Putamen (tissue), 1 donor: ENCODE results near the gene COL26A1.

Source experiments
- DNase-seq: peaks from one replicate; pipeline ENCODE4 v3.0.0-alpha.2; 2016; ENCODE audit warnings: low spot score

Gene COL26A1

DNA sequence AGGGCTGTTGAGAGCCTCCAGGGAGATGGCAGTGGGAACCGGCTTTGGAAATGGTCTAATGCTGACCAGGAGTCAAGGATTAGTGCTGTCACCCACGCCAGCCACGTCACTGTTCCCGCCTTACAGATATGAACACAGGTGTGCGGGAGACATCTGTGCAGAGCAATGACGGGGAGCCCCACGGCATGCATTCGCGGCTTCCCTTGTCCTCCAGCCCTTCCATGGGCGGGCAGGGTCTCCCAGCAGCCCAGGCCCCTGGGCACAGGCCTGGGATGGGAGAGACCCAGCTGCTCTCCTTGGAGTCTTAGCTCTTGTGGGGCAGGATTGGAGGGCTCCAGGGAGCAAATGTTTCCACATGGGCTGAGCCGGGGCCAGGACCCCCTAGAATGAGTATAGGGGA, 172.2 kb downstream of the COL26A1 start:
- DNase-seq: no peak

DNA sequence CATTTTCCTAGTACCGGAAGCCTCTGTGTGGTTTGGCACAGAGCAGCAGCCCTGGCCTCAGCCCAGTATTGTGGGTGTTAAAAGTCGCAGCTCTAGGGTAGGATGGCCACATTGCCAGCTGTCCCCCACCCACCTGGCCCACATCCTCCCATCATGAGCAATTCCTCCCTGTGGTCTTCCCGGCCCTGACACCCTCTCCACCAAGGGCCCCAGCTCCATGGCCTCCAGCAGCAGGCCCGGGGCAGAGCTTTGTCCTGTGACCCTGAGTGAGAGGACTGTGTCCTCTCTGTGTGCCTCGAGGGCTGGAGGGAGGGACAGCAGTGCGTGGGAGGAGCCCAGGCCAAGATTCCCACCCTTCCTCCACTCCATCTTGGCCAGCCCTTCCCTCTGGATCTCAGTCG, 172.7 kb downstream of the COL26A1 start:
- no peak for DNase-seq

DNA sequence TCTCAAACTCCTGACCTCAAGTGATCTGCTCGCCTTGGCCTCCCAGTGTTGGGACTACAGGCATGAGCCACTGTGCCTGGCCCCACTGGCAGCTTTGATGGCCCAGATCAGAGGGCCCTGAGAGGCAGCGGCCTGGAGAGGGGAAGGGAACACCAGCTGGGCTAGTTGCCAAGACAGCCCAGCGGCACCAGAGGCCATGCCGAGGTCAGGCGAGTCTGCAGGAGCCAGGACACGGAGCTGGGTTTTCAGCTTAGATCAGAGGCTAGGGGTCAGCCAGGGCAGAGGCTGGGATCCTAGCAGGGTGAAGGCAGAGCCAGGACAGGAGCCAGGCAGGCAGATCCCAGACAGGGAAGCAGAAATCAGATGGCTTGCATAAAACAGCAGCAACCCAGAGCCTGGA, 173.6 kb downstream of the COL26A1 start:
- DNase-seq: no peak

DNA sequence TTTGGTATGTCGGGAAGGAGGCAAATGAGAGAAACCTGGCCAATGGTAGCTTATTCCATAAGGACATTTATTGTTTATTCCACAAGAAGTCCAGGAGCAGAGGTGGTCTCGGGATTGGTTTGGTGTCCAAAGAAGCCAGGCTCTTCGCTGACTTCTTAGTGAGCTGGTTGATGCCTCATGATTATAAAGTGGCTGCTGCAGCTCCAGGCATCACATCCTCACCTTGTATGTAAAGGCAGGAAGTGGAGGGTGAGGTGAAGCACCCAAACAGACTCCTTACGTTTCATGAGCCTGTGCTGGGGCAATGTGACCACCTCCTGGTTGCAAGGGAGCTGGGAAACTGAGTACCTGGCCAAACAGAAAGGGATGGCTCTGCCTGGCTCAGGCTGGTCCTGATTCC, 174.0 kb downstream of the COL26A1 start:
- no peak for DNase-seq

DNA sequence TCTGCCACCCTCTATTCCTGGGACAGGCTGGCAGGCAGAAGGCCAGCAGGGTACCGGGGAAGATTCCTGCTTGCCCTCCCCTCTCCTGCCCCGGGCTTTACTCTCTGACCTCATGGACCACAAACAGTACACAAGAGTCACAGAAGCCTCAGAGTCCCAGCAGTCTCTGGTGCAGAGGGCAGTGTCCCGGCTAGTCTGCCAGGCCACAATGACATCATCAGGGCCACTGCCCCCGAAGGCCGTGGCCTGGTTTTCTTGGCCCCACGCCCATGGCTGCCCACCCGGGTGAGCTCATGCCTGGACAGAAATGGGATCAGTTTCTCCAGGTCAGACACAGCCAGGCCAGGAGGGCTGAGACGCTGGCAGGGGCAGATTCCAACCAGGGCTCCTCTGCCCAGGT, 174.5 kb downstream of the COL26A1 start:
- DNase-seq: no peak

DNA sequence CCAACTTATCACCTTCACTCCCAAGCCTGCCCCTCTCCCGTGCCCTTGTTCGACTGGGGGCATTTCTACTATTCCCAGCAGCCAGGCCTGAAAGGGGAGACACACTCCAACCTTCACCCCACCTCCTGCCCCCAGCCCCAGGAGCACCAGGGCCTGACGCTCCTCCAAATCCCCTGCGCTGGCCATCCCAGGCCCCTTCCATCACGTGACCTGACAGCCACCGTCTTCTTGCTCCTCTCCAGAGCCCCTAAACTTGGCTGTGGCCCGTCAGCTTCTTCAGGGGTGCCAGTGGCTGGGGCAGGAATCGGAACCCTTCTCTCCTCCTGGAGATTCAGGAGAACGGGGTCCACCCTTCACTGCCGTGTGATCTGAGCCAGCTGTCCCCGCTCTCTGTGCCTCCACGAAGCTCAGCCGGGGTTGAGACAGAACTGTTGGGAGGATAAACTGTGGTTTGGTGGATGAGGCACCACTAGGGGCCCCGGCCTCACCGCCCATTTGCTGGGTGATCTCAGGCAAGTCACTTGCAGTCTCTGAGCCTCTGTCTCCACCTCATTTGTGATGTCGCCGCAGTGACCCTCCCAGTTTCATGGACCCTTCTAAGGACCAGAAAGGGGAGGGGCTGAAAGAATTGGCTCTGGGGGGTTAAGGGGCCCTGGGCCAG, 175.4 kb downstream of the COL26A1 start:
- no peak for DNase-seq

DNA sequence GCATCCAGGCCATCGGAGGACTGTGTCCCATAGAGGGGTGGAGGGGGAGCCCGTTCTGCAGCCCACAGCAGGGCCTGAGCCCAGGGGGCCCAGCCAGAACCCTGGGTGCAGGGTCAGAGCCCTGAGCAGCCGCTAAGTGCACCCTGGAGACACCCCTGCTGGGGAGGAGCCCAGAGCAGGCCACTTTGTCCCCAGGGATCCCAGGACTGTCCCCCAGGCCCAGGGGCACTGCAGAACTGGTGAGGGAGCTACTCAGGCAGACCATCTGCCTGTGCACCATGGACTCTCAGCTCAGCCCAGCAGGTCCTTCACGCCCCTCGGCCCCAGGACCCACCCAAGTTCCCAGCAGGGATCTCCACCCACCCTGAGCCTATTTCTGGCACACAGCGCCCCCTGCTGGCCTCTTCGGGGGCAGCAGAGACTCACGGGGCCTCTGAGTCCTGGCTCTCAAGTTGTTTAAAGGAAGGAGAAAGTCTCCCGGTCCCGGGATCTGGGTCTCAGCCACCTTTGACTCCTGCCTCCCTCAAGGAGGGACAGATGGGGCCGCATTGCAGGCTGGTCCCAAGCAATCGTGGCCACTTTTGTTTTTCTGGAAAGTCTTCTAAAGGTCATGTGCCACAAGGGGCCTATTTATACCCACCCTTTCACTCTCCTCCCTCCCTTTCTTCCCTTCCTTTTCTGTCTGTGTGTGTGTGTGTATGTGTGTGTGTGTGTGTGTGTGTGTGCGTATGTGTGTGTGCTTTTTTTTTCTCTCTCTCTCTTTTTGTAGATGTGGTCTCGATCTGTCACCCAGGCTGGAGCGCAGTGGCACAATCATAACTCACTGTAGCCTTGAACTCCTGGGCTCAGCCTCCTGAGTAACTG, 176.2 kb downstream of the COL26A1 start:
- no peak for DNase-seq

DNA sequence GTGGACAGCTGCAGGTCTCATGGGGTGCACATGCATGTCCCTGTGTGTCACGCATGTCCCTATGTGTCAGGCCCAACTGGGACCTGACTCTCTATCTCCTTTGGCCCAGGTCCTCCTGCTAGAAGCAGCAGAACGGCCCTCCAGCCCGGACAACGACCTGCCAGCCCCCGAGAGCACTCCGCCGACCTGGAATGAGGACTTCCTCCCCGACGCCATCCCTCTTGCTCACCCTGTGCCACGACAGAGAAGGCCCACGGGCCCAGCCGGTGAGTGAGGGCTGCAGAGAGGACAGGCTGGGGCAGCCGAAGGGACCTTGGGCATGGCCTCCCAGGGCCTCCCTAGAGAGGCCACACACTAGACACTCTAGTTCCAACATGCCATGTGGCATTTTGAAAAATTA, 177.1 kb downstream of the COL26A1 start:
- no peak for DNase-seq

DNA sequence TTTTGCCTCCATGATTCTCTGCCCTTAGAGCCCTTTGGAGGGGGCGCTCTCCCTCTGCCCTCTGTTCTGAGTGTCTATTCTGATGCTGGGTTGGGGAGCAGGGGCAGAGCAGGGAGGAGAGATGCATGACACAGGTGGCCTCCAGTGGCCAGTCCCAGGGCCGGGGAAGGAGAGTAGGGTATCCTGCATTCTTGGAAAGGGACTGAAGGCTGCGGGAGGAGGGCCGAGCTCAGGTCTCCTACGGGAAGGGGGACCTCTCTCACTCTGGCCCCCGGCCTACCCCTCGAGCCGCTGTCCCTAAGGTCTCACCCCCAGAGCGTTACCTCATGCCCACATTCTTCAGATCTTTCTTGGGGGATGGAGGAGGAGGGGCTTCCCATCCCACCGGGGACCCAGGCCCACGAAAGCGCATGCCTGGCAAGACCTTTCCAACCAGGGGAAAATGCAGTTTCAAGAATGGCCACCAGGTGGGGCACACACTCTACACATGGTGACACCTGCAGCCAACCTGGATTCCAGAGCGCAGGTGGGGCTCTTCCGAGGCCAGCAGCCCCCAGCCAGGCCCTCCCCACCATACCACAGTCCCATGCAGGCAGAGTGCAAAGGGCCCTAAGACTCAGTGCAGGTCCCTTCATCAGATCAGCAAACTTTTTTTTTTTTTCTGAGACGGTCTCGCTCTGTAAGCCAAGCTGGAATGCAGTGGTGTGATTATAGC, 180.0 kb downstream of the COL26A1 start:
- DNase-seq: no peak

DNA sequence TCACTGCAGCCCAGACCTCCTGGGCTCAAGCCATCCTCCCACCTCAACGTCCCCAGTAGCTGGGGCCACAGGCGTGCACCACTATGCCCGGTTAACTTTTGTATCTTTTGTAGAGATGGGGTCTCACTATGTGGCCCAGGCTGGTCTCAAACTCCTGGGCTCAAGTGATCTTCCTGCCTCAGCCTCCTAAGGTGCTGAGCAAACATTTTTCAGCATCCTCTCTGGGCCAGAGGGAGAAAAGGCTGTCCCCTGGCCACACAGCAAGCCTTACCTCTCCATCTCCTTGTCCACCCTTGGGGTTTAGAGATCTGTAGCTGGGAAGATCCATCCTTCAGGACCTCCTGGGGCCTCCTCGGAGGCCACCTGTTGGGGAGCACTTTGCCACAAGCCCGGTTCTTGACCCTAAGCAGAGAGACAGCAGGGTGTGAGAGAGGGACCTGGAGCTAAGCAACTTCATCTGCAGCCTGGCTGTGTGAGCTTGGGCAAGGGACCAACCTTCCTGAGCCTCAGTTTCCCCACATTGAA, 180.6 kb downstream of the COL26A1 start:
- DNase-seq: no peak

DNA sequence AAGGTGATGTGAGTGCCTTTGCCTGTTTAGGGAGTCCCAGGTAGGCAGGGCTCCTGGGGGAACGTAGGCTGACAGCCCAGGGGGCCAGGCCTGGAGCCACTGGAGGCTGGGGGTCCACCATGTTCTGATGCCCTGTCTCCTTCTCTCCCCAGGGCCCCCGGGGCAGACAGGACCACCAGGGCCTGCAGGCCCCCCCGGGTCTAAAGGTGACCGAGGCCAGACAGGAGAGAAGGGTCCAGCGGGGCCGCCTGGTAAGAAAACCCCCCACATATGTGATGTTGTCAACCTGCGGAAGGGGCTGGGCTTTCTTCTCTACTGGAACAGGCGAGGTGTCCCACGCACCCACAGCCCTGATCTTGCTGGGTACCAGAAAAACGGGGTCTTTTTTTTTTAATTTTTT, 181.2 kb downstream of the COL26A1 start:
- DNase-seq: no peak

DNA sequence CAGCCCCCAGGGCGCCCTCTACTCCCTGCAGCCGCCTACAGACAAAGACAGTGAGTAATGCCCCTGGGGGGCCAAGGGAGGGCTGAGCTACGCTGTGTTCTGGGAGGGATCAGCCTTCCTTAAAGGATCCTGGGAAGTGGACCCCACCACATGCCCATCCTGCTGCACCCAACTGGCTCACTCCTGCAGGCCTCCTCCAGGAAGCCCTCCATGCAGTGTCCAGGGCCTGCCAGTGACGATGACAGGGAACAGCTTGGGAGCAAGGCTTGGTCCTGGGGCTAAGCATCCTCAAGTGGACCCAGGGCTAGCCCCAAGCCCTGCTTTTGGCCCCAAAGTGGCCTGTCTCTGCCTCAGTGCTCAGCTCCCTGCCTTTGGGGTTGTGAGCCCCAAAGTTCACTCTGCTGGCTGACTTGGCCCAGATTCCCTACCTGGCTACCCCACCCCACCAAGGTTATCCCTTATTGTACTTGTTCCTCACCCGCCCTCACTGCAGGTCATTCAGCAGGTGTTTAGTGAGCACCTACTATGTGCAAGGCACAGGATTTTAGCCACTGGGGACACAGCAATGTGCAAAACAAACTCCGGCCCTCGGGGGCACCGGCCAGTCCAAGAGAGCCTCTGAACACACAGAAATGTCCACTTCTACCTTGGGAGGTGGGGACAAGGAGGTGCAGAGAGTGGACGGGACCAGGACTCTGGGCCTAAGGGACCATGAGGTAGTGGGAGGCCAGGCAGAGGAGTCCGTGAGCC, 182.9 kb downstream of the COL26A1 start:
- no peak for DNase-seq

DNA sequence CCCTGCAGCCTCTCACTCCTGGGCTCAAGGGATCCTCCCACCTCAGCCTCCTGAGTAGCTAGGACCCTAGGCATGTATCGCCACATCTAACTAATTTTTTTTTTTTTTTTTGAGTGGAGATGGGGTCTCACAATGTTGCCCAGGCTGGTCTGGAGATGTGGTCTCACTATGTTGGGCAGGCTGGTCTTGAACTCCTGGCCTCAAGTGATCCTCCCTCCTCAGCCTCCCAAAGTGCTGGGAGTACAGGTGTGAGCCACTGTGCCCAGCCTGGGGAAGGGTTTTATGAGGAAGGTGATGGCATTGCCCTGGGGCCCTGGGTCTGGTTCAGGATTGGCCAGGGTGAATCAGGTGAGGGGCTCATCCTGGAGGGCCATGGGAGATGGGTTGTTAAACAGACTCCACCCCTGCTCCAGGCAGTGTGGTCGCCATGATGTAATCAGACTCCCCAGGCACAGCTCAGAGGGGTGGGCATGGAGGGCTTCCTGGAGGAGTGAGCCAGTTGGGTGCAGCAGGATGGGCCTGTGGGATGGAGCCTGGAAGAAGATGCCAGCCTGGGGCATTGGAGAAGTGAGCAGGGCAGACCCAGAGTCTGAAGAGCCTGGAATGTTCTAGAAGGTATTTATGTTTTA, 183.7 kb downstream of the COL26A1 start:
- no peak for DNase-seq

DNA sequence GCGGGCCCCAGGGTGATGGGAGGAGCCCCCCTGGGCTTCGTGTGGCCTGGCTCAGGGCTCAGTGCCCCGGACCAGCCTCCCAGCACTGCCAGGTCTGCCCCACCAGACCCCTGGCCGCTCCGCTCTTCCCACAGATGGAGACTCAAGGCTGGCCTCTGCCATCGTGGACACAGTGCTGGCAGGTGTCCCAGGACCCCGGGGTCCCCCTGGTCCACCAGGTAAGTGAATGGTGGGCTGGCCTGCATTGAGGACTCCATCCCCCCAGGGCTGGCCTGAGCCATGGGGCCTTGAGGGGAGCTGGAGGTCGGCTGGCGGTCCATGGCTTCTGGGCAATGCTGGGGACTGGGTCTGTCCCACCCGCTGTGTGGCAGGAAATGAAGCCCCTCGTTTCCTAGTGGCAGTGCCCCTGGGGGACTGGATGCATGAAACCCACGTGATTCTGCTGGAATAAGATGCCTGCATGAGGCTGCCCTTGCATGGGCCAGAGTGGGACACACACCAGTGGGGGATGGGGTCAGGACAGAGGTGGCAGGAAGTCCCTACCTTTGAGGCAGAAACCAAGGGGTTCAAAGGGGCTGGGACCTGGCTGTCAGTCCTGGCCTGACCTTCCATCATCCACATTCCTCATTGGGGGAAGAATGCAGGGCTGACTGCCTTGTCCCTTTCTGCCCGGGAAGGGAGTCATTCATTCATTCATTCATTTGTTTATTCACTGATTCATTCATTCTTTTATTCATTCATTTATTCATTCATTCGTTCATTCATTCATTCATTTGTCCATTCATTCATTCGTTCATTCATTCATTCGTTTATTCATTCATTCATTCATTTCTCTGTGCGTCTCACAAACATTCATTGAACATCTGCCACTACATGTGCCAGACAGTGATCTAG, 184.6 kb downstream of the COL26A1 start:
- DNase-seq: no peak

DNA sequence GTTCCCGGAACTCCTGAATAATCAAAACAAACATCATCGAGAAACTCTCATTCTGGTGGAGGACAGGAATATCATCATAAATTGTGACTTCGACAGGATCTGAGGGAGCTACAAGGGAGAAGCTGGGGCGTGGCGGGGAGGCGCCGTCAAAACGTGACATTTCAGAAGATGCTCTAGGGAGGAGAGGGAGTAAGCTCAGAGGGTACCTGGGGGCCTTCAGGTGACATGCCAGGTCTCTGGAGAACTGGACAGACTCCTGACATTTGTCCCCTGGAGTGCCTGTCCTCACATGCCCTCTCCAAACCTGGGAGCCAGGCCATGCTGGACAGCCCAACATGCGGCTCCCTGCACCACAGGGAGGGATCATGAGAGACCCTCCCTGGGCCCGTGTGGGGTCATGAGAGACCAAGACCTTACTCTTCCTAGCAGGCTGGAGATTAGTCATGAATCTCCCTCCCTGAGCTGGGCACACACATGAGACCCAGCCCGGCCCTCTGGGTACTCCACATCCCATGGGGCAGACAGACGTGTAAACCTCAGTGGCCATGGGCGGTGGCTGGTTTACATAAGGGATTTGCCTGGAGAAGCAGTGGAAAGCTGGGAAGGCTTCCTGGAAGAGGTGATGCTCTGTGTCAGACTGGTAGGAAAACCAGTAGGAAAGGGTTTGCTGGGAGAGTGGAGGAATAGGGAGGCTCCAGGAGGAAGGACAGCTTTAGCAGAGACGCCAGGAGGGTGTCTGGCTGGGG, 185.4 kb downstream of the COL26A1 start:
- DNase-seq: no peak

DNA sequence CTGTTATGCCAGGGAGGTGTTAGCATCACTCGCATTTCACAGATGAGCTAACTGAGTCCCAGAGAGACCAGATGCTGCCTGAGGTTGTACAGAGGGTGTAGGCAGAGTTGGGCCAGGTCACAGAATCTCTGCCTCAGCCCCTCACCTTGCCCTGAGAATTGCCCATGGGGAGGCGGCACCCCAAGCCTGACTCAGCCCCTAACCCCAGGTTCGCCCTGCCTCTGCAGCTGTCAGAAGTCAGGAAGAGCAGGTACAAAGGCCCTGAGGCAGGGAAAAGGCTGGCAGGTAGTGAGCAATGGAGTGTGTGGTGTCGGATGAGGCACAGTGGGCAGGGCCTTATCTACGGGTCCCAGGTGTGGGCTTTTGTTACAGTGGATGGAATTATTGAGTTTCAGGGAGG, 187.1 kb downstream of the COL26A1 start:
- DNase-seq: no peak

DNA sequence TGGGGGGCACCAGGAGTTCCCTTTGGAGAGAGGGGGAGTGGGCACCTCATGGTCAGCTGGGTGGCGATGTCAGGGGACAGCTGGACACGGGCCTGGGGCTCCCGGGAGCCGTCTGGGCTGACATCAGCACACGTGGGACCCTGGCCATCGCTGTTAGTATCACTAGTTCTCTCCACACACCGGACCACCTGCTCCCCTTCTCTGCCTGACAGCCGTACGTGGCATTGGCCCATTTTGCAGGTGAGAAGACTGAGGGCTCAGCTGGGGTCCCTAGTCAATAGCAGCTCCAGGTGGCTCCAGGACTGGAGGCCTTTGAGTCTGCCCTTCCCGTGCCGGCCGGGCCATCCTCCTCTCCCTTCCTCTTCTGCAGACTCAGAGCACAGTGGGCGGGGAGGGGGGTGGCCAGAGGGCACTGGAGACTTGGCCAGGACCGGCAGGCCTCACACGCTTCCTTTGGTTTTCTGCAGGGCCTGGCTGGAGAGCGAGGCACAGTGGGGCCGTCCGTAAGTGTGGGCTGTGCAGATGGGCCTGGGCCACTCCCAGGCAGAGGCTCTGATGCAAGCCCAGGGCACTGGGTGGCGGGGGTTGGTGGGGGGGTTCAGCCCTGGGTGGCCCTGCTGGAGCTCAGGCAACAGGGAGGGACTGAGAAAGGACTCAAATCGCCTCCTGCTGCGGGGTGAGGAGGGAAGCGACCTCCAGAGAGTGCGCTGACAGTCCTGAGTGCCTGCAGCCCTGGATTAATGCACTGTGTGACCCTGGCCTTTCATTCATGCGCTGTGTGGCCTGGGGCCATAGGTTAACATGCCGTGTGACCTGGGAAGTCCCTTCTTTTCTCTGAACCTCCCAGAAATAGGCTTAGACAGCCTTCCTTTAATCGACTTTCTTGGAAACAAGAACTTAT, 188.2 kb downstream of the COL26A1 start:
- DNase-seq: no peak

DNA sequence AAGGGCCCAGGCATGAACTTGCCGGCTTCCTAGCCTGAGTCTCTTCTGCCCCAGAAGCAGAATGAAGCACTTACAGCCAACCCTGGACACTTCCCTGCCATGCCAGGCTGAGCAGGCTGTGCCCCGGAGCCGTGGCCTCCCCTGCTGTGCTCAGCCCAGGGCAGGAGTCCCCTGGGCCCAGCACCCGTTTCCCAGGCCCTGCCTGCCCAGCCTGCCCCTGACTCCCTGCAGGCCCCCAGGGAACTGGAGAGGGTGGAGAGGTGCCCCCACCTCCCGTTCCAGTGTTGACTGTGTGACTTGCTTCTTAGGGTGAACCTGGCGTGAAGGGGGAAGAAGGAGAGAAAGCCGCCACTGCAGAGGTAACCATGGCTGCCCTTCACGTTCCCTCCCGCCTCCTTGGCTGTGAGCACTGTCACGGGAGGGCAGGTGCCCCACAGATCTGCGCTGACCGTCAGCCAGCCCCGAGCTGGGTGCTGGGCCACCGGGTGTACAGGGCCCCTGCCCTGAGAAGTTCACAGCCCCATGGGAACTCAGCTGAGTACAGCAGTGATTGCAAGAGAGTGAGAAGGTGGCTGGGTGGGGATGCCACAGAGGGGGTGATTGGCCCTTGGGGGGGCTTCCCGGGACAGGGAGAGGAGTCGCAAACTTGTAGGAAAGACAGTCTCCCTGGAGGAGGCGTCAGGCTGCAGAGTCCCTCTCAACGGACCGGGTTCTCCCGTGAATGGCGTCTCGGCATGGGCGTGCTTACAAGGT, 190.5 kb downstream of the COL26A1 start:
- no peak for DNase-seq
